HepG2 (cell line): ENCODE measurements around the gene CSMD2. TPM values are rescaled to one million over a fixed set of nuclear protein-coding genes. Genes with fewer than 3 reads are reported as not detected.

Experiments used
- ATAC-seq: fragments of 200-7000 bp; cut with Tn5 transposase; 3 replicates; pipeline ENCODE4 v1.9.1; 2020; ENCODE audit warnings: mild to moderate bottlenecking, moderate library complexity
- BruUV-seq: library from RNA; stranded (reverse); fragments of 400-500 nt; replicated peaks from 2 replicates; lab custom pipeline; 2021; lab: Mats Ljungman, UMichigan
- CTCF ChIA-PET: fragments of 300-600 bp; formaldehyde crosslinking; extraction: SDS; loops from one replicate; lab custom pipeline; 2021; ENCODE audit warnings: low total read pairs, inconsistent platforms, low intra/inter-chr PET ratio; lab: Yijun Ruan, JAX
- POLR2A ChIA-PET: fragments of 350-600 bp; sonication (Branson Sonifier 250); formaldehyde crosslinking; loops from one replicate; lab custom pipeline; 2020; ENCODE audit warnings: antibody characterized with exemption, inconsistent platforms; lab: Yijun Ruan, JAX
- DNase-seq: peaks from one replicate; pipeline ENCODE4 v3.0.0-alpha.2; 2015; ENCODE audit warnings: low spot score
- FAIRE-seq: peaks from 3 replicates; lab custom pipeline; 2011; peaks lifted over from hg19 to GRCh38; lab: Jason Lieb, UNC
- H2AFZ ChIP-seq: one replicate; pipeline ENCODE4 v1.6.1; 2011; ENCODE audit warnings: low read length, inconsistent platforms
- H3K27ac ChIP-seq: fragments of 300-600 bp; 3 replicates; pipeline ENCODE4 v1.8.0; 2011; ENCODE audit warnings: mixed run types, mild to moderate bottlenecking, mixed read lengths, low read length, inconsistent platforms; ENCODE audit not compliant: insufficient read depth; ENCODE audit errors: extremely low read length
- H3K27me3 ChIP-seq, 2 experiments: fragments of 200-600 bp in 1 of 2; 2 replicates in 1 of 2; 3 replicates in 1 of 2; pipeline versions ENCODE4 v1.6.0 to v1.8.0; 2011; ENCODE audit warnings: low read length in 2 of 2, mild to moderate bottlenecking in 2 of 2, moderate library complexity in 2 of 2, inconsistent platforms in 1 of 2; ENCODE audit not compliant: insufficient read depth in 2 of 2, control insufficient read depth in 1 of 2
- H3K36me3 ChIP-seq, 2 experiments: fragments of 200-600 bp in 1 of 2; replicated peaks in 1 of 2; 2 replicates in 1 of 2; 3 replicates in 1 of 2; pipeline versions ENCODE4 v1.5.1 to v1.8.0; 2011; ENCODE audit warnings: low read length in 2 of 2, inconsistent platforms in 1 of 2; ENCODE audit not compliant: insufficient read depth in 2 of 2, control insufficient read depth in 1 of 2
- H3K4me1 ChIP-seq: 2 replicates; pipeline ENCODE4 v1.5.1; 2012; ENCODE audit warnings: low read length, inconsistent platforms; ENCODE audit not compliant: insufficient read depth
- H3K4me2 ChIP-seq: 2 replicates; pipeline ENCODE4 v1.6.0; 2011; ENCODE audit warnings: low read depth, low read length, inconsistent platforms
- H3K4me3 ChIP-seq, 3 experiments: fragments of 200-600 bp in 1 of 3; sonication (generic), shearing (Covaris generic) in 1 of 3; replicated peaks in 1 of 3; 2 replicates each; pipeline ENCODE4 v1.5.1; 2011 to 2016; ENCODE audit warnings: low read length in 3 of 3, inconsistent platforms in 2 of 3, low read depth in 2 of 3, mild to moderate bottlenecking in 2 of 3, control low read depth in 1 of 3, mixed read lengths in 1 of 3; ENCODE audit not compliant: insufficient read depth in 1 of 3
- H3K79me2 ChIP-seq: one replicate; pipeline ENCODE4 v1.6.1; 2011; ENCODE audit warnings: low read length, inconsistent platforms; ENCODE audit not compliant: insufficient read depth
- H3K9ac ChIP-seq: 2 replicates; pipeline ENCODE4 v1.6.0; 2011; ENCODE audit warnings: mild to moderate bottlenecking, low read depth, low read length, inconsistent platforms; ENCODE audit not compliant: insufficient read depth
- H3K9me3 ChIP-seq: 2 replicates; pipeline ENCODE4 v1.5.1; 2012; ENCODE audit warnings: mild to moderate bottlenecking, low read length
- H4K20me1 ChIP-seq: 2 replicates; pipeline ENCODE4 v1.6.0; 2011; ENCODE audit warnings: inconsistent platforms, mild to moderate bottlenecking, low read length, moderate library complexity; ENCODE audit not compliant: insufficient read depth
- CAMTA2 ChIP-seq: sonication (generic); formaldehyde crosslinking; IDR thresholded peaks from 2 replicates; pipeline ENCODE4 v1.4.0; 2020; ENCODE audit warnings: mild to moderate bottlenecking, missing genetic modification reagents, borderline replicate concordance
- CTCF ChIP-seq: sonication (generic); formaldehyde crosslinking; IDR thresholded peaks from 2 replicates; pipeline ENCODE4 v1.5.0; 2020; ENCODE audit warnings: mild to moderate bottlenecking, missing genetic modification reagents, moderate library complexity
- HDAC2 ChIP-seq: sonication (generic); formaldehyde crosslinking; IDR thresholded peaks from 2 replicates; pipeline ENCODE4 v1.4.0; 2020; ENCODE audit warnings: missing genetic modification reagents
- MIER3 ChIP-seq: IDR thresholded peaks from 2 replicates; pipeline ENCODE4 v1.6.1; 2016; ENCODE audit warnings: missing compliant biosample characterization, borderline replicate concordance
- PAWR ChIP-seq: sonication (generic); formaldehyde crosslinking; IDR thresholded peaks from 2 replicates; pipeline ENCODE4 v1.4.0; 2020; ENCODE audit warnings: missing genetic modification reagents, mild to moderate bottlenecking, borderline replicate concordance
- PAX8 ChIP-seq: sonication (generic); formaldehyde crosslinking; IDR thresholded peaks from 2 replicates; pipeline ENCODE4 v1.8.0; 2022; ENCODE audit warnings: mild to moderate bottlenecking, missing genetic modification reagents, borderline replicate concordance
- SCMH1 ChIP-seq: sonication (generic); formaldehyde crosslinking; IDR thresholded peaks from 2 replicates; pipeline ENCODE4 v1.9.0; 2021; ENCODE audit warnings: missing genetic modification reagents, mild to moderate bottlenecking, borderline replicate concordance
- SNAI1 ChIP-seq: sonication (generic); formaldehyde crosslinking; IDR thresholded peaks from 2 replicates; pipeline ENCODE4 v1.5.0; 2020; ENCODE audit warnings: mild to moderate bottlenecking, missing genetic modification reagents, borderline replicate concordance
- SNRNP70 ChIP-seq: fragments of 200-400 bp; formaldehyde crosslinking; IDR thresholded peaks from 2 replicates; pipeline ENCODE4 v1.6.1; 2017; ENCODE audit warnings: mild to moderate bottlenecking, low read depth, low read length, moderate library complexity
- TFDP1 ChIP-seq: IDR thresholded peaks from 2 replicates; pipeline ENCODE4 v1.6.1; 2016; ENCODE audit warnings: missing compliant biosample characterization, missing genetic modification reagents, borderline replicate concordance
- XRCC5 ChIP-seq: fragments of 200-400 bp; formaldehyde crosslinking; optimal IDR thresholded peaks from 2 replicates; pipeline ENCODE3; 2017; ENCODE audit warnings: mild to moderate bottlenecking, low read length
- YEATS2 ChIP-seq: sonication (generic); formaldehyde crosslinking; IDR thresholded peaks from 2 replicates; pipeline ENCODE4 v1.4.0; 2020; ENCODE audit warnings: missing genetic modification reagents, borderline replicate concordance
- ZBTB3 ChIP-seq: sonication (generic); formaldehyde crosslinking; IDR thresholded peaks from 2 replicates; pipeline ENCODE4 v1.4.0; 2020; ENCODE audit warnings: low read depth, mild to moderate bottlenecking, moderate library complexity, missing genetic modification reagents, borderline replicate concordance
- ZNF234 ChIP-seq: sonication (generic); formaldehyde crosslinking; conservative IDR thresholded peaks from 2 replicates; pipeline ENCODE4 v1.5.1; 2020; ENCODE audit warnings: mild to moderate bottlenecking, missing genetic modification reagents
- ZNF292 ChIP-seq: sonication (generic); formaldehyde crosslinking; IDR thresholded peaks from 2 replicates; pipeline ENCODE4 v1.8.1; 2022; ENCODE audit warnings: mild to moderate bottlenecking, low read depth, missing genetic modification reagents, borderline replicate concordance
- ZNF503 ChIP-seq: sonication (generic); formaldehyde crosslinking; IDR thresholded peaks from 2 replicates; pipeline ENCODE4 v1.4.0; 2020; ENCODE audit warnings: missing genetic modification reagents
- ZNF674 ChIP-seq: sonication (generic); formaldehyde crosslinking; IDR thresholded peaks from 2 replicates; pipeline ENCODE4 v1.5.0; 2020; ENCODE audit warnings: low read depth, mild to moderate bottlenecking, missing genetic modification reagents
- ZNF770 ChIP-seq: sonication (generic); formaldehyde crosslinking; IDR thresholded peaks from 2 replicates; pipeline ENCODE4 v1.5.0; 2020; ENCODE audit warnings: mild to moderate bottlenecking, missing genetic modification reagents
- WGBS: methylation state at CpG from one replicate; pipeline ENCODE4 v1.1.6; 2017; ENCODE audit warnings: low lambda C conversion rate; 5-methylcytosine and 5-hydroxymethylcytosine counted together
- in situ Hi-C: cut with HindIII; loops from 2 replicates; pipeline ENCODE4 v1.10.0; 2017; ENCODE audit warnings: low pct_unique_long_range_greater_than_20kb; ENCODE audit not compliant: extremely low pct_ligation_motif_present
- intact Hi-C: fragments of 100-400 bp; cut with micrococcal nuclease; formaldehyde crosslinking; loops from one replicate; pipeline ENCODE4 v1.10.0; 2022; ENCODE audit not compliant: unreplicated experiment
- polyA plus RNA-seq, 8 experiments: library from polyadenylated mRNA; depleted of rRNA in 3 of 8; stranded (reverse) in 7 of 8; unstranded in 1 of 8; fragments of >200 nt; fragmentation: Illumina TruSeq in 4 of 8; extraction: Trizol in 4 of 8; gene quantifications; 2 replicates each; pipeline versions ENCODE4 v1.2.1 to v1.2.3, GENCODE V29; 2011 to 2016; ENCODE audit warnings: low read depth in 4 of 8, missing spikeins in 1 of 8, mixed read lengths in 1 of 8; ENCODE audit not compliant: insufficient read depth in 1 of 8
- total RNA-seq, 5 experiments: library from RNA; depleted of rRNA; stranded (reverse); fragments of >200 nt; fragmentation: Illumina TruSeq; extraction: Trizol; gene quantifications; 2 replicates each; pipeline ENCODE4 v1.2.3, GENCODE V29; 2016; ENCODE audit warnings: low read depth in 1 of 5

The CSMD2 gene
- total and polyA plus RNA-seq, 2 of the 13 experiments (the other 11 are each of a cell fraction or from before 2014, with no cell fraction given): not detected

GRCh38 chr1:33790577-33790976 is 374.5 kb downstream of the CSMD2 start:
- FAIRE-seq: no peak
- TF ChIP-seq ZNF234 (CRISPR knock-in tag) (no peak), SNAI1 (CRISPR knock-in tag) (no peak), MIER3 (CRISPR knock-in tag) (no peak), CAMTA2 (CRISPR knock-in tag) (no peak), ZNF770 (no peak), PAWR (CRISPR knock-in tag) (no peak), ZNF503 (no peak), XRCC5 (no peak), ZNF292 (CRISPR knock-in tag) (no peak), SNRNP70 (no peak), CTCF (CRISPR knock-in tag) (no peak), ZBTB3 (no peak), ZNF674 (CRISPR knock-in tag) (no peak), SCMH1 (no peak), PAX8 (no peak), TFDP1 (no peak), YEATS2 (CRISPR knock-in tag) (no peak), HDAC2 (CRISPR knock-in tag) (no peak)
- Histone ChIP-seq H3K36me3 (no peaks in the 10 kb centered on the region), H3K4me1 (no peaks in the 10 kb centered on the region), H3K4me3 (no peak overlapping the region), H3K4me2 (no peak overlapping the region), H2AFZ (no peak overlapping the region), H4K20me1 (no peaks in the 10 kb centered on the region), H3K27ac (no peak overlapping the region), H3K27me3 (no peaks in the 10 kb centered on the region; a peak in 1 of 5 replicates), H3K9me3 (peaks cover 5% of the 10 kb centered on the region; the same call in 1 of the 2 replicates), H3K9ac (no peak overlapping the region), H3K79me2 (no peaks in the 10 kb centered on the region)
- 2% methylated on average over 1 of the region's 1 CpG for WGBS
- CTCF ChIA-PET: no interaction called here
- in situ Hi-C loops (no loop called here), intact Hi-C loops (no loop called here)
- POLR2A ChIA-PET: no interaction called here
- no peak for ATAC-seq
- DNase-seq: no peak
- BruUV-seq: no TSS peak
